ENCODE measurements around the gene DHX15. TPM values are rescaled to one million over a fixed set of nuclear protein-coding genes. Genes with fewer than 3 reads are reported as not detected.

The DHX15 gene
- total RNA-seq, 1 donor from 2014 or later = 181 TPM

DNA sequence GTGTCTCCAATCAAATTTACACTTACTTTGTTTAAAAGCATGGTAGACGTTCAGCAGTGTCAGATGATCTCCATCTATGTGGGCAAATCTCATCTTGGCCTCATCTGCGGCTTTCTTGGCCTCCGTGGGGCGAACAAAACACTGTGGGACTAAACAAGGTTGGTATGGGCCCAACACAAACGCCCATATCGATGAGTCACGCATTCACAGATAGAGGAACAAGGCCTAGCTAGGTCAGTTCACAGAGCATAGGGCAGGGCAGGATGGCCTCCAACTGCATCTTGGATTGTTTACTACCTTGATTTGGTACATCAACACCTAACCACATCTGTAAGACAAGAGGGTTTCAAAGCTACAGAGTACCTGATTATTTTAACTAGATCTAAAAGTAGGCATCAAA, 47.3 kb downstream of the DHX15 start:
- no peaks in the 10 kb centered on the region for H3K27me3 ChIP-seq (ENCODE audit: control insufficient read depth, insufficient read depth, low read length)
- TF ChIP-seq, protein P1, sequence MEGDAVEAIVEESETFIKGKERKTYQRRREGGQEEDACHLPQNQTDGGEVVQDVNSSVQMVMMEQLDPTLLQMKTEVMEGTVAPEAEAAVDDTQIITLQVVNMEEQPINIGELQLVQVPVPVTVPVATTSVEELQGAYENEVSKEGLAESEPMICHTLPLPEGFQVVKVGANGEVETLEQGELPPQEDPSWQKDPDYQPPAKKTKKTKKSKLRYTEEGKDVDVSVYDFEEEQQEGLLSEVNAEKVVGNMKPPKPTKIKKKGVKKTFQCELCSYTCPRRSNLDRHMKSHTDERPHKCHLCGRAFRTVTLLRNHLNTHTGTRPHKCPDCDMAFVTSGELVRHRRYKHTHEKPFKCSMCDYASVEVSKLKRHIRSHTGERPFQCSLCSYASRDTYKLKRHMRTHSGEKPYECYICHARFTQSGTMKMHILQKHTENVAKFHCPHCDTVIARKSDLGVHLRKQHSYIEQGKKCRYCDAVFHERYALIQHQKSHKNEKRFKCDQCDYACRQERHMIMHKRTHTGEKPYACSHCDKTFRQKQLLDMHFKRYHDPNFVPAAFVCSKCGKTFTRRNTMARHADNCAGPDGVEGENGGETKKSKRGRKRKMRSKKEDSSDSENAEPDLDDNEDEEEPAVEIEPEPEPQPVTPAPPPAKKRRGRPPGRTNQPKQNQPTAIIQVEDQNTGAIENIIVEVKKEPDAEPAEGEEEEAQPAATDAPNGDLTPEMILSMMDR (IDR thresholded peaks at IDR 0.05; ENCODE audit: insufficient read depth, low read length, severe bottlenecking) = no peak
- H3K36me3 ChIP-seq (ENCODE audit: control insufficient read depth, insufficient read depth, low read length) = peaks cover 10% of the 10 kb centered on the region
- no peak for FAIRE-seq
- no peak overlapping the region for H3K4me3 ChIP-seq (ENCODE audit: low read depth, low read length)
- DNase-seq (ENCODE audit: low read depth) = no peak

DNA sequence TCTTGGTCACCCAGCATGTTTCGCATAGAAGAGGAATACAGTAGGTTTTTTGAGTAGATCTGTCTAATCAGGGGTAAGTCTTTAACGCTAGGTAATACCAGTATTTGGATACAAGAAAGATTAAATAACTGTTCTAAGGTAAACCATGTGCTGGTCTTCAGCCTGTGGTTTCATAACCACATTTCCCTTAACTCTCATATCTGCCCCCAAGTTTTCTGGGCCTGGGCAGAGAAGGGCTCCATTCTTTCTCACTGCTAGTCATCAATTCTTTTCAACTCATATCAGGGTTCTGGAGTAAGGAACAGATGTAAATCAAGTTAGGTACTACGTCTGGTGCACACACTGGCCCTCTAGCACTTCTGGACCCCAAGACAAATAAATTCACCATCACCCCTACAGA, 49.0 kb downstream of the DHX15 start:
- H3K36me3 ChIP-seq (ENCODE audit: control insufficient read depth, insufficient read depth, low read length) = peaks cover 15% of the 10 kb centered on the region
- TF ChIP-seq, protein P1 (IDR thresholded peaks at IDR 0.05; ENCODE audit: insufficient read depth, low read length, severe bottlenecking) = no peak
- no peak for DNase-seq (ENCODE audit: low read depth)
- H3K27me3 ChIP-seq (ENCODE audit: control insufficient read depth, insufficient read depth, low read length) = no peaks in the 10 kb centered on the region
- H3K4me3 ChIP-seq (ENCODE audit: low read depth, low read length) = no peak overlapping the region
- peak; percentile 28 for FAIRE-seq

DNA sequence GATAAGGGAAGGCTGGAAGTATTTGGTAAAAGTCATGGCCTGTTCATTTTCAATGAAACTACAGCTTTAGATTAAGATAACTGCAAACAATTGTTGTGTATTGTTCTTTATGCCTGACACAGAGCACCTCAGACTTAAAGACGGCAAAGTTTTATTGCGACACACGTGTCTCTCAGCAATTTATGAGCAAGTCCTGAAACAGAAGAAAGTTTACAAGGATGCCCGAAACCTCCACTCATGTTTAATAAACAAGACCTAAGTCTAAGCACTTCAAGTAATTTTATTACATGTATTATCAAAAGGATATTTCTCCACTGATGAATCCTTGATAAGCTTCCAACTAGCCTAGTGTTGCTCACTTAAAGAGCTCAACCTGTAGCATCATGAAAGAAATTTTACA, 51.0 kb downstream of the DHX15 start:
- Histone ChIP-seq H3K4me3 (ENCODE audit: low read depth, low read length) (no peak overlapping the region), H3K36me3 (ENCODE audit: control insufficient read depth, insufficient read depth, low read length) (peaks cover 12% of the 10 kb centered on the region), H3K27me3 (ENCODE audit: control insufficient read depth, insufficient read depth, low read length) (no peaks in the 10 kb centered on the region)
- TF ChIP-seq, protein P1 (IDR thresholded peaks at IDR 0.05; ENCODE audit: insufficient read depth, low read length, severe bottlenecking) = no peak
- no peak for DNase-seq (ENCODE audit: low read depth)
- no peak for FAIRE-seq

DNA sequence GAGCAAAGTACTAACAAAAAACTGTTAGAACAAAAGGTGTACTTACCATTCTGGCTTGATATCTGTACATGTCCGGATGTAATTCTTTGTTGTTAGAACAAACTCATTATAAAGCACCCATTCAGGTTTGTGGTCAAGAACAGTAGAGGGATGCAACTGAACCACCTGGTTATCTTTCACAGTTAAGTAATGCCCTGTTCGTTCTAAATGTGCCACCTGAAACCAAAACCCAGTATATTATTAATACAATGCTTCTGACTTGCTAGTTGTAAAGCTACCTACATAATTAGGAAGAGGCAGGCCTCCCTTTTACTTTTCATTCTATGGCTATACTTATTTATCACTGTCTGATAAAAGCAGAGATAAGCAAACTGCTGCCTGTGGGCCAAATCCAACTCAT, 54.8 kb downstream of the DHX15 start:
- Histone ChIP-seq H3K4me3 (ENCODE audit: low read depth, low read length) (no peak overlapping the region), H3K36me3 (ENCODE audit: control insufficient read depth, insufficient read depth, low read length) (peaks cover 7% of the 10 kb centered on the region), H3K27me3 (ENCODE audit: control insufficient read depth, insufficient read depth, low read length) (no peaks in the 10 kb centered on the region)
- TF ChIP-seq, protein P1 (IDR thresholded peaks at IDR 0.05; ENCODE audit: insufficient read depth, low read length, severe bottlenecking) = no peak
- DNase-seq (ENCODE audit: low read depth) (no peak), FAIRE-seq (no peak)

DNA sequence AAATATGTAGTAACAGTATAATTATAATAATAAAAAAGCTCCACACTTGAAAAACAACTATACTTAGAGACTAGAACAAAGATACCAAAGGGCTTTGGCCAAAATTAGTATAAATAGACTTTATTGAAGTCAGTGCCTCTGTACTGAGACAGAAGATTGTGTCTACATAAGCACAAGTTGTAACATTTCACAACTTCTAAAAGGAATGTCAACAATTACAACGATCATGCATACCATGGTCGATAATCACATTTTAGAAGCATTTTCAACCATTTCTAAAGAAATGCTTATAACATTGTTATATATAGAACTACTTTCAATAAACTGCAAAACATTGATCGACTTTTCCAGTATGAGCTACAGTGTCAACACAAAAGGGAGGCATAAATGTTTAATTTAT, 57.0 kb downstream of the DHX15 start:
- H3K27me3 ChIP-seq (ENCODE audit: control insufficient read depth, insufficient read depth, low read length) = no peaks in the 10 kb centered on the region
- DNase-seq (ENCODE audit: low read depth) (no peak), FAIRE-seq (no peak)
- TF ChIP-seq, protein P1 (IDR thresholded peaks at IDR 0.05; ENCODE audit: insufficient read depth, low read length, severe bottlenecking) = no peak
- no peak overlapping the region for H3K4me3 ChIP-seq (ENCODE audit: low read depth, low read length)
- peaks cover 6% of the 10 kb centered on the region for H3K36me3 ChIP-seq (ENCODE audit: control insufficient read depth, insufficient read depth, low read length)

DNA sequence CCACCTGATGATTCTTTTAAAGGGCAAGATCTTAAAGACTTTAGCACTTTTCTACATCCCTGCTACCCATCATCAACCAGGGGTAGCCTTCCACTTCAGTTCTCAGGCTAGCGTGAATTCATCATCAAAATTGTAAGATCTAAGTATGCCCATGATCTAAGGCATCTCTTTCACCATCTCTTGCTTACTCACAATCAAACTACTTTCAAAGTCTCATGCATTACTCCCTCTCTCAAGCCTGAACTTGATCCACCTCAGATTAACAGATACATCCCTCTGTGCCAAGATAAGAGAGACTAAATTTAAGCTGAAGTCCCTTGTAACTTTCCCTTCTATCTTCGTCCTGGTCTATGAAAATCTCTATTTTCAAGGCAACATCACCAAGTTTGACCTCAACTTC, 62.8 kb downstream of the DHX15 start:
- FAIRE-seq (no peak), DNase-seq (ENCODE audit: low read depth) (peak; percentile 82)
- no peaks in the 10 kb centered on the region for H3K27me3 ChIP-seq (ENCODE audit: control insufficient read depth, insufficient read depth, low read length)
- H3K36me3 ChIP-seq (ENCODE audit: control insufficient read depth, insufficient read depth, low read length) = peaks cover 3% of the 10 kb centered on the region
- TF ChIP-seq, protein P1 (IDR thresholded peaks at IDR 0.05; ENCODE audit: insufficient read depth, low read length, severe bottlenecking) = no peak
- H3K4me3 ChIP-seq (ENCODE audit: low read depth, low read length) = no peak overlapping the region
